HT1080 (cell line): Measurements from ENCODE around the gene ZBTB18. TPM values are rescaled to one million over a fixed set of nuclear protein-coding genes. Genes with fewer than 3 reads are reported as not detected.

Source experiments
- small RNA-seq: library from RNA; depleted of rRNA; stranded (forward); fragments of <200 nt; gene quantifications from one replicate; pipeline ENCODE3, GENCODE V24; 2014
- total RNA-seq: library from RNA; depleted of rRNA; stranded (reverse); fragments of >200 nt; shearing (Covaris generic); gene quantifications from 2 replicates; pipeline ENCODE4 v1.2.3, GENCODE V29; 2014; rRNA removed

ZBTB18 gene
- total RNA-seq, 1 experiment from 2014 or later: 16.7 TPM

Small RNA genes within 50 kb of the gene (small RNA-seq; reads per million reads assigned to genes)
- gene RN7SL148P: not detected

Other genes starting within 250 kb of the ZBTB18 start
- gene AKT3, start 201.0 kb upstream of the ZBTB18 start, total RNA-seq: 10.7 and 15.4 TPM in 2 replicates